Measurements from ENCODE around the gene HCN3.

HCN3 gene

GRCh38 chr1:155334962-155335361 lies 57.7 kb downstream of the HCN3 start:
- H3K27me3 ChIP-seq (replicated peaks) = no peaks in the 10 kb centered on the region
- H3K4me3 ChIP-seq (ENCODE audit: low read depth, low read length) = no peak overlapping the region
- in situ Hi-C loops (cut with HindIII; ENCODE audit: low pct_ligation_motif_present, low sequenced_read_pairs) = loop anchor here (25.0 kb wide), 1 partner anchor 177 kb away; no protein-coding TSS in a partner anchor
- peaks cover 60% of the 10 kb centered on the region for H3K36me3 ChIP-seq (replicated peaks)
- TF ChIP-seq CTCF (IDR thresholded peaks at IDR 0.05; ENCODE audit: low read depth, low read length, missing control alignments) = no peak
- DNase-seq = no peak
- H3K27ac ChIP-seq = no peak overlapping the region
